HL-60 (cell line): Measurements from ENCODE around the gene ARL4D.

ENCODE experiments used
- DNase-seq, 2 experiments: peaks; one replicate each; pipeline ENCODE4 v3.0.0-alpha.2; 2010 to 2020; ENCODE audit warnings: low read depth in 1 of 2, low spot score in 1 of 2
- H3K27ac ChIP-seq: fragments of 250-450 bp; sonication (Bioruptor Pico); replicated peaks from 2 replicates; pipeline ENCODE4 v1.5.1; 2020; ENCODE audit warnings: mild to moderate bottlenecking, moderate library complexity
- H3K27me3 ChIP-seq: fragments of 250-450 bp; sonication (Bioruptor Pico); 2 replicates; pipeline ENCODE4 v1.5.1; 2021; ENCODE audit warnings: mild to moderate bottlenecking, moderate library complexity; ENCODE audit not compliant: insufficient read depth, poor library complexity, severe bottlenecking
- H3K4me3 ChIP-seq: replicated peaks from 2 replicates; pipeline ENCODE4 v1.5.1; 2011; ENCODE audit warnings: mild to moderate bottlenecking, control low read depth, low read length; ENCODE audit not compliant: insufficient read depth
- CTCF ChIP-seq: IDR thresholded peaks from one replicate; pipeline ENCODE4 v1.5.1; 2011; ENCODE audit warnings: low read length, control low read depth, inconsistent platforms; ENCODE audit not compliant: insufficient read depth
- GABPA ChIP-seq: IDR thresholded peaks from 2 replicates; pipeline ENCODE4 v1.6.1; 2012; ENCODE audit warnings: low read depth
- POLR2AphosphoS5 ChIP-seq: IDR thresholded peaks from 2 replicates; pipeline ENCODE4 v1.6.1; 2012; ENCODE audit warnings: low read depth
- REST ChIP-seq: IDR thresholded peaks from 2 replicates; pipeline ENCODE4 v1.6.1; 2012; ENCODE audit warnings: low read depth; ENCODE audit not compliant: insufficient replicate concordance
- SPI1 ChIP-seq: IDR thresholded peaks from 2 replicates; pipeline ENCODE4 v1.6.1; 2012; ENCODE audit warnings: low read depth, mild to moderate bottlenecking, borderline replicate concordance

The ARL4D gene

GRCh38 chr17:43406676-43407645, 8.2 kb downstream of the ARL4D start:
- DNase-seq = no peak
- Histone ChIP-seq H3K27me3 (no peaks in the 10 kb centered on the region), H3K4me3 (no peak overlapping the region), H3K27ac (no peak overlapping the region)
- TF ChIP-seq CTCF = no peak
- no peak for TF ChIP-seq REST
- TF ChIP-seq GABPA = no peak
- TF ChIP-seq POLR2AphosphoS5 = no peak
- TF ChIP-seq SPI1 = no peak

GRCh38 chr17:43409131-43409530, 10.3 kb downstream of the ARL4D start:
- Histone ChIP-seq H3K27ac (no peak overlapping the region), H3K27me3 (no peaks in the 10 kb centered on the region), H3K4me3 (no peak overlapping the region)
- DNase-seq = no peak
- TF ChIP-seq REST (no peak), SPI1 (no peak), CTCF (no peak), POLR2AphosphoS5 (no peak), GABPA (no peak)

GRCh38 chr17:43410557-43411368, 12.0 kb downstream of the ARL4D start:
- H3K27ac ChIP-seq = no peak overlapping the region

More at GRCh38 chr17:43410557-43411368, 12.0 kb downstream of the ARL4D start:
- Histone ChIP-seq H3K4me3 (no peak overlapping the region), H3K27me3 (no peaks in the 10 kb centered on the region)
- TF ChIP-seq REST (no peak), SPI1 (no peak), GABPA (no peak), POLR2AphosphoS5 (no peak), CTCF (no peak)
- no peak for DNase-seq
